Activated naive CD4-positive, alpha-beta T cell treated with Interleukin-2 at 50 U/mL for 16 hours (primary cell): ENCODE results near the gene SEMA6A.

Source experiments
- DNase-seq: peaks from one replicate; pipeline ENCODE4 v3.0.0-alpha.2; 2020

SEMA6A gene, protein sequence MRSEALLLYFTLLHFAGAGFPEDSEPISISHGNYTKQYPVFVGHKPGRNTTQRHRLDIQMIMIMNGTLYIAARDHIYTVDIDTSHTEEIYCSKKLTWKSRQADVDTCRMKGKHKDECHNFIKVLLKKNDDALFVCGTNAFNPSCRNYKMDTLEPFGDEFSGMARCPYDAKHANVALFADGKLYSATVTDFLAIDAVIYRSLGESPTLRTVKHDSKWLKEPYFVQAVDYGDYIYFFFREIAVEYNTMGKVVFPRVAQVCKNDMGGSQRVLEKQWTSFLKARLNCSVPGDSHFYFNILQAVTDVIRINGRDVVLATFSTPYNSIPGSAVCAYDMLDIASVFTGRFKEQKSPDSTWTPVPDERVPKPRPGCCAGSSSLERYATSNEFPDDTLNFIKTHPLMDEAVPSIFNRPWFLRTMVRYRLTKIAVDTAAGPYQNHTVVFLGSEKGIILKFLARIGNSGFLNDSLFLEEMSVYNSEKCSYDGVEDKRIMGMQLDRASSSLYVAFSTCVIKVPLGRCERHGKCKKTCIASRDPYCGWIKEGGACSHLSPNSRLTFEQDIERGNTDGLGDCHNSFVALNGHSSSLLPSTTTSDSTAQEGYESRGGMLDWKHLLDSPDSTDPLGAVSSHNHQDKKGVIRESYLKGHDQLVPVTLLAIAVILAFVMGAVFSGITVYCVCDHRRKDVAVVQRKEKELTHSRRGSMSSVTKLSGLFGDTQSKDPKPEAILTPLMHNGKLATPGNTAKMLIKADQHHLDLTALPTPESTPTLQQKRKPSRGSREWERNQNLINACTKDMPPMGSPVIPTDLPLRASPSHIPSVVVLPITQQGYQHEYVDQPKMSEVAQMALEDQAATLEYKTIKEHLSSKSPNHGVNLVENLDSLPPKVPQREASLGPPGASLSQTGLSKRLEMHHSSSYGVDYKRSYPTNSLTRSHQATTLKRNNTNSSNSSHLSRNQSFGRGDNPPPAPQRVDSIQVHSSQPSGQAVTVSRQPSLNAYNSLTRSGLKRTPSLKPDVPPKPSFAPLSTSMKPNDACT

GRCh38 chr5:116574367-116575325 lies at the start of gene SEMA6A:
TSS of gene SEMA6A (minus strand) at chr5:116574823. CDS start at chr5:116504944, 69,879 bp downstream.
- DNase-seq, result peak; percentile 38

DNA sequence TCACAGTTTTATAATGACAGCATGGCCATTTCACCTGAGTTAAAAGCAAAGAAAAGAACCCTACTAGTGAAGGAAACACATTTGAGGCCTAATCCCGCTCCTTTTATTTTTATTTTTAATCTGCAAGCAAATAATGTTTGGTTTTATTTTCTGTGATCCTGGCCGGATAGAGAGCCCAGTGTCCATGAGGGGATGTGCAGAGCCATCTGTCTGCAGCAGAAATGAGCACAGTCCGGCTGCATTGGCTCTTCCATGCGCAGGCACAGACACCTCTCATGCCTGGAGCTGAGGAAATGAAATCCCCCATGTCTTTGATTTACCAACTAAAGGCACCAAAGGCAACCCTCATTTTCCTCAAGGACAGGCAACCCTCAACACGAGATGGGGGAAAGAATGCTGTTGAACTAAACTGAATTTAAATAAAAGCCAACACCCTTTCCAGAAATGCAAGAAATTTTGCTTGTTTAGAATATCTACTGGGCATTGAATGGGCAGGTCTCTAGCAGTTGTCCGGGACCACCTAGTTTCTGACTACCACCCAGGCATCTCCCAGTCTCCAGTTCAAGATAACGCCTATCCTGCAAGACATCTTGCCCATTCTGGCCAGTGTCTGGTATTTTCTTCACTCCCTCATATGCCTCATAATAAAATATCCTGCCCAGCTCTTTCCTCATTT lies 47.9 kb upstream of the SEMA6A start:
- DNase-seq, result no peak

DNA sequence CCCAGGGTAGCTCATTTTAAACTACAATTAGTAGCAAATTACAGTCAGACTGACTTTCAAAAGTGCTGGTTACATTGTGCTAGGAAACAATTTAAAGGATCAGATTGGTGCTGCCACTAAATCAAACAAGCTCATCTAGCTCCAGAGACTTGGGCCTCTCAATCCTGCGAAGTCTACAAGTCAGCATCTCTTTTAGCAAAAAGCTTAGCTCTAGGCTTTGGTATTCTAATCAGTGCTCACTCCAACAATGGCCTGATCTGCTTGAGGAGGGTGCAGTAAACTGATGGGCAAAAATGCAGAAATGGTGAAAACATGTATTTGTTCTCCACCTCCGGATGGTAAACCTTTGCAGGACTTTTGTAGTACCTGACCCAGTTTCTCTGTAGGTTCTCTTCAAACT lies 47.0 kb upstream of the SEMA6A start:
- DNase-seq, result no peak

DNA sequence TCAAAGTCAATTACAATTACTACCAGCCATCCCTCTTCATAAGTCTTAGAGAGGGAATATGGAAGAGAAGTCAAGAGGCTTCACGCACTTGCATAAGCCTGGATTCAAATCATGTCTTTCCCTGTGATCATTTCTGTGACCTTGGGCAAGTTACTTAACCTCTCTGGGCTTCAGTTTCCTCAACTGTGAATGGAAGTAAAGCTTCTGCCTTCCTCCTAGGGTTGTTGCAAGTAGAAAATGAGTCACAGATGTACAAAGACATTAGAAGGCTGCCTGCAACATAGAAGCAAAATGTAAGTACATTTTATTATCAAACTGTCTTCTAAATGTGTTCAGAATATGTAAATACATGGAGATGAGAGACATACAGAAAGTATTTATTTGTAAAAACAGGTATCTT lies 42.3 kb upstream of the SEMA6A start:
- DNase-seq, result no peak

DNA sequence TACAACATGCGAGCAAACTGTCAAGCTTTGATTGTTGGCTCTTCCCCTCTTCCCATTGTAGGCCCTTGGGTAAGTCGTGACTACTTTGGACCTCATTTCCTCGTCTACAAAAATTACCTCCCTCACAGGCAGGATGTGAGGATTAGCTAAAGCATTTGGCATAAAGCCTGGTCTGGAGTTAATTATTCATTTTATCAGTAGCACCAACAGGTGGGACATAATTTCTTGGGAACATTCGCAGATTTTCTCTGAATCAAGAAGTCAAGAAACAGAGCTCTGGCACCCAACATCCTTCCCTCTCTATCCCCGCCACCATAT lies 39.9 kb upstream of the SEMA6A start:
- DNase-seq, result no peak

- DNase-seq, result no peak
Measured at GRCh38 chr5:116613445-116613844, 38.8 kb upstream of the SEMA6A start.

GRCh38 chr5:116612431-116612830 lies 37.8 kb upstream of the SEMA6A start:
- no peak for DNase-seq

DNA sequence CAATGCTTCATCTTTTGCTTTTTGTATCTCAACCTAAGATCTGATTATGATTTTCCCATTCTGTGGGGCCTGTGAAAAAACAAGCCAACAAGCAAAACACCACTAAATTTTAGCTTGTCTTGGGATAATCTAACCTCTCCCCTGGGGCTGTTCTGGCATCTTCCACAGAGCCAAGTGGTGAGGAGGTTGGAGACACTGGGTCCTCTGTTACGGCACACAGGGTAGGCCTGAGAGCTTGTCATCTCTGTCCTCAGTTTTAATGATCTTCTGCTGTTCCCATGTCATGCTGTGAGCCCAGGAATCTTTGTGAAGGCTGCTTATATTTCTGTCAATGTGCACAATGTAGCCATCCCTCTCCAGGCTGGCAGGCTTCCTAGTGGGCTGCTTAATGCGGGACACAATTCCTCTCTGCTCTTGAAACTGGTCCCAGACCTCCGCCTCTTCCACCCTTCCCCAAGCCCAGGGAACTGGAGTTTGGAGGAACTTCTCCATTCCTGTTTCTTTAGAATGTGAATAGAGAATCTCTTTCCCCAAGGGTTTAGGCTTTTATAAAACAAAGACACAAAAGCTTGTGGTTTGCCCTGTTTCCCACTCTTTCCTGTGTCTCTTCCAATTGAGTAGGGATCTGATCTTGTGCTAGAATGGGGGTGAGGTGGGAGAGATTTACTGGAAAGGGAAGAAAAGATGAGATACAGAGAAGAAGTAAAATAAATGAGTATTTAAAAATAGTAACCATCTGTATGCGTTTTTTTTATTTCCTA lies 30.9 kb upstream of the SEMA6A start:
- no peak for DNase-seq

DNA sequence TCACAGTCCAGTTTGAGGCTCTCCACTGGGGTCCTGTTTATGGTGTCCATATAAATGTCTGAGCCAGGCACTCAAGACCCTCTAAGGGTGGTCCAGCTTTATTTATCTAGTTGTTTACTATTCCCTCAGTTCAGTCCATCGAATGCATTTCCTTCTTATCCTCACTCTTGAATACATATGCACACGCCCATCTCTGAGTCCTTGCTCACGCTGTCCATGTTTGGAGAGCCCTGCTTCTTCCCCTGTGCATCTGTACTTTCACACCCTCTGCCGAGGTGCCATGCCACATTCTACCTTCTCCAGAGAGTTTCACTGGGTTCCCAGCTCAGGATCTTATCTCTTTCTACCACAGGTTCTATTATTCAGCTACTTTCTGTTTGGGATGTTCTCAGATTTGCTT lies 30.2 kb upstream of the SEMA6A start:
- no peak for DNase-seq

- no peak for DNase-seq
Measured at GRCh38 chr5:116600876-116601275, 26.3 kb upstream of the SEMA6A start.

- no peak for DNase-seq
Measured at GRCh38 chr5:116598911-116599310, 24.3 kb upstream of the SEMA6A start.

DNA sequence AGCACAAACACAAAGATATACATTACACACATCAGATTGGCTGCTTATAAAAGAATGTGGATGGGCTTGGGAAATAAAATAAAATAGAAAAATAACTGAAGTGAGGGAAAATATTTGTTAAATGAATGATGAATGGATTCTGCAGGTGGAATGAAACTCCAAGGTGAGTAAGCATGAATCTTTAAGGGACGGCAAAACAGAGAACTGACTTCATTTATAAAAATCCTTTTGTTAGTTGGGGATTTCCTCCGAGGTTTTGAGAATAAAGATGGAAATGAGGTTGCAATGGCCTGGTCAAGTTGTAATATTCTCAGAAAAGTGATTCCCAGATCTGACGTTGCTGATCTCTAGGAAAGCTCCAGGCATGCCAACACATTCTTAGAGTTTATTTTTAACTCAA lies 20.9 kb upstream of the SEMA6A start:
- DNase-seq, result no peak

GRCh38 chr5:116593340-116593739 lies 18.7 kb upstream of the SEMA6A start:
- no peak for DNase-seq

- DNase-seq, result no peak
Measured at GRCh38 chr5:116585227-116585626, 10.6 kb upstream of the SEMA6A start.

- DNase-seq, result no peak
Measured at GRCh38 chr5:116583862-116584222, 9.2 kb upstream of the SEMA6A start.

DNA sequence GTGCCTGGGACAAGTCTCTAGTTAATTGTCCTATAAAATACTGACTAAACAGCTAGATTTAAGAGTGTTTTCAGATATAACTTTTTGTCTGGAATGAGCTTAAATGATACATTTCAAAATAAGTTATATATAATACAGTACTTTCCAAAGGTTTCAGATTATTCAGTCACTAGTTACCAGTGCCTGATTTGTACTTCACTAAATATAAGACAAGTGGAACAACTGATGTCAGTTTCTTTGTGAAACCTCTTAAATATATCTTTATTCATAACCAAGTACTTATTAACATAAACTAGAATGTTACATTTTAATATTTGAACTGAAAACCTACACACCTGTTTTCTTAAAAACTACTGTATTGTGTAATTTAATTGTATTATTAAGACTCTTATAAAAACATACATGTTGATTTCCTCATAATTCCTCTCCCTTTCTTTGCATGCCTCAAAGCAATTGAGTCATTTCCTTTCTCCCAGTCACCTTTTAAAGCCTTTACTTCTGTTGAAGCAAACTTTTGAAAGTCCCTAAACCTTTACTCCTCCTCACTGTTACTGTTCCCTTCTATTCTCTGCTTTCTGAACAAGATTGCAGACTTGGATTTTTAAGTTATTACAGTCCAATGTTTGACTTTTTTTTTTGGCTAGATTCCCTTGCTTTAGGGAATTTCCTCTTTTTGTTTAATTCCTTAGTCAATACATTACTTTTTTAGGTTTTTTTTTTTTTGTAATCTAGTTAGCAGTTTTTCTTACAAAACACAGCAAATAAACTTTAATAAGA lies 8.7 kb upstream of the SEMA6A start:
- no peak for DNase-seq

DNA sequence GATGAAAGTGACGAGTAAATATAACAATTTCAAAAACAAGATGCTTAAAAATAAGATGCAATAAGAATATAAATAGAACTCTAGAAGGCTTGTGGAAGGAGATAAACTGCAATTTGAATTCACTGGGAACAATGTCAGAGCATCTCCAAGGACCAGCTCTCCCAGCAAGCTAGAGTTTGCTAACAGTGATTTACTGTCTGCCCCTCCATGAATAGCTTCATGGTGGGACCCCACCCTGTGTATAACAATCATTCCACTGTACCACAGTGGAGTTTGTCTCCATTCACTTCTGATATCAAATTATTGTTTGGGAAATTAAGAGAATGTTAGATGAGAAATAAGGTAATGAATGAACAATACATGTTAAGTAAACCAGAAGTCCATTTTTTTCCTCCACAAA lies 7.3 kb upstream of the SEMA6A start:
- DNase-seq, result no peak

- no peak for DNase-seq
Measured at GRCh38 chr5:116579144-116579543, 4.5 kb upstream of the SEMA6A start.

DNA sequence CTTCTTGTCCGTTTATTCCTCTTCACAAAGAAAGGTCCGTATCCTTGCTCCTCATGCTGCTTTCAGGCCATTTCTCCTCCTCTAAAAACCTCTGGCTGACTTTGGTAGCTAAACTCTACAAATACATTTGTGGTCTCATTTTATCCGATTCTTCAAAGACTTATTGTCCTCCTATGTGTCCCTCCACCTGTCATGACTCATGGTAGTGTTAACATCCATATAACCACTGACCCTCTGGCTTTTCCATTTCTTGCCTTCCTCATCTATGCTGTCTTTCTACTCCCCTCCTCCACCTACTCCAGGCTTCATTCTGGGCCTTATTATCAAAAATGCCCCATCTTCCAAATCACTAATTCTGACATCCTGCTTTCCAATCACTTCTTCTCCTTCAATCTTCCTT lies 4.1 kb upstream of the SEMA6A start:
- DNase-seq, result no peak

GRCh38 chr5:116577064-116577788 lies 2.6 kb upstream of the SEMA6A start:
- DNase-seq, result no peak
